HG02852 (cell line): Measurements from ENCODE around the gene GDPGP1.
"Not testable (repeated sequence)": the region's sequence is repeated elsewhere in the genome, so short reads cannot be mapped to it uniquely, and the experiment has no call there.

Source experiments
- ATAC-seq: cut with Tn5 transposase; IDR thresholded peaks from one replicate; pipeline ENCODE4 v1.9.1; 2021; ENCODE audit warnings: mild to moderate bottlenecking, moderate library complexity; ENCODE audit not compliant: unreplicated experiment

The GDPGP1 gene

GRCh38 chr15:90259524-90259923 lies 25.5 kb downstream of the GDPGP1 start:
- peak; percentile 82 for ATAC-seq

- ATAC-seq, result not testable (repeated sequence)
Observed at GRCh38 chr15:90260731-90261130, 26.7 kb downstream of the GDPGP1 start.

DNA sequence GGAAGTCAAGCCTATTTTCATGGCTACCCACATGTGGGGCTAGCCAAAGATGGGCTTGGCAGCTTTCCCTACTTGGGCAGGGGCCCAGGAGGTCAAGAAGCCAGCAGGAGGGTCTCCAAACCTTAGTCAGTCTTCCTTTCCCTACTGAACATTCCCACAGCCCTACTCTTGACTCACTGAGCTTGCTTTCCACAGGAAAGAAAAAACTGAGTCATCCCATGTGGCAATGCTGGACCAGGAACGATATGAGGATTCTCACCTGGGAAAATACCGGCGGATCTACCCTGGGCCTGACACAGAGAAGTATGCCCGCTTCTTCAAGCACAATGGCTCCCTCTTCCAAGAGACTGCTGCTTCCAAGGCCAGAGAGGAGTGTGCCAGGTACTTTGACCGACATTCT lies 27.8 kb downstream of the GDPGP1 start:
- no peak for ATAC-seq

- no peak for ATAC-seq
Observed at GRCh38 chr15:90262426-90262825, 28.4 kb downstream of the GDPGP1 start.

GRCh38 chr15:90264671-90265070 lies 30.7 kb downstream of the GDPGP1 start:
- no peak for ATAC-seq

GRCh38 chr15:90265271-90266060 lies 31.5 kb downstream of the GDPGP1 start, which contains the start of gene NGRN:
TSS of gene NGRN (plus strand) at chr15:90265672. CDS start at chr15:90265713, 41 bp downstream.
- ATAC-seq, result peak; percentile 94

DNA sequence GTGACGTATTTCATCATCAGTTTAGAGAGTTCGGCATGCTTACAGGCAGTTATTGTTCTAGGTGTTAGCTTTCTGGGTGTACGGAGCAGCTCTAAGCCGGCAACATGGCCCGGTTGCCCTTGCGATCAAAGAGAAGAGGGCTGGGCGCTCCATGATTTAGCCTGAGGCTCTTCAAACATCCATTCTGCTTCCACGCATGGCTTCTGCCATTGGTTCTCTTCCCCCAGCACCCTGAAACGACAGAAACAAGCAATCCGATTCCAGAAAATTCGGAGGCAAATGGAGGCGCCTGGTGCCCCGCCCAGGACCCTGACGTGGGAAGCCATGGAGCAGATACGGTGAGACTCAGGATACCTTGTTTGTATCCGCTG lies 32.0 kb downstream of the GDPGP1 start:
- ATAC-seq, result peak; percentile 24

DNA sequence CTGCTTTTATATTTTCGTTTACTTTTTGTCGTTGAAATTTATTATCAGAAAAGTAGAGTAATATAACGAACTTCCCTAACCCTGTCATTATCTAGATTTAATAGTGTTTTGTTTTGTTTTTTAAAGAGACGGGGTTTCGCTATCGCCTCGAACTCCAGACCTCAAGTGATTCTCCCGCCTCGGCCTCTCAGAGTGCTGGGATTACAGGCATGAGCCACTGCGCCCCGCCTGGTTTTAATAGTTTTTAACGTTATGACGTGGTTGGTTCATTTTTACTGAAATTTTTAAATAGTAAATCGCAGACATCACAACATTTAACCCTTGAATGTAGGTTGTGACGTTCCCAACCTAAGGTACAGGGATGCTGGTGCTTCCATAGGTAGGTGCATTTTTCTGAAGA lies 32.5 kb downstream of the GDPGP1 start:
- ATAC-seq, result no peak

DNA sequence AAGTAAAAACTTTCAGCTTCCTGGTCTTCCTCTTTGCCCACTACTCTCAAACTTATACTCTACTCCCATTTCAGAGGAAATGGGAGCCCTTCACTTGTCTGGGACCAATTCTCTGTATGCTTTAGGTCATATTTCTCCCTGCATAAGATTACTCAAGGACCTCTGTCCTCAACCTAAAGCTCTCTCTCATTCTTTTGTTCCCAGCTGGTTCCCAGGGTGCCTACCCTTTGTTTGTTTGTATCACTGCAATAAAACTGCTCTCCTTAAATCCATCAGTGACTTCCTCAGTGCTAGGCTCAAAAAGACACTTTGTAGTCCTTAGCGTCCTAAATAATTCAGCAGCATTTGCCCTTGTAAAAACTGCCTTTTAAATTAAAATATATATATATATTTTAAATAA lies 34.4 kb downstream of the GDPGP1 start:
- no peak for ATAC-seq

DNA sequence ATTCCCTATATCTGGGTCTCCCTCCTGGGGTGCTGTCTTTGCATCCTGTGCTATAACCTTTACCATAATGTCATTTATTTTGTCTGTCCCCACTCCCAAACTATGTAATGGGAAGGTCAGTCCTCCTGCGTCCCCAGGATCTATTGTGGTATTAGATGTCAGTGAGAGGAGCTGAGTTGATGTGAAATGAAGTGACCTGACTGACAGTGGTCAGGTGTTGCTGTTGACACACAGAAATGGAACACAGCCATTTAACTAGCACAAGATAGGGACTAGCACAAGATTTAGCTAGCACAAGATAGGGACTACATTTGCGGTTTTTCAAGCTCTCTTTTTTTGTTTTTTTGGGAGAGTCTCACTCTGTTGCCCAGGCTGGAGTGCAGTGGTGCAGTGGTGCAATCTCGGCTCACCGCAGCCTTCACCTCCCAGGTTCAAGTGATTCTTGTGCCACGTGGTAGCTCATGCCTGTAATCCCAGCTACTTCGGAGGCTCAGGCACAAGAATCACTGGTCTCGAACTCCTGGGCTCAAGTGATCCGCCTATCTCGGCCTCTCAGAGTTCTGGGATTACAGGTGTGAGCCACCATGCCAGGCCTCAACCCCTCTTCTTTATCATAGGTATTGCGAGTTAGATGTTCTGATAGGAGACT lies 36.6 kb downstream of the GDPGP1 start:
- no peak for ATAC-seq

GRCh38 chr15:90271459-90272166 lies 37.6 kb downstream of the GDPGP1 start:
- ATAC-seq, result no peak

- ATAC-seq, result not testable (repeated sequence)
Observed at GRCh38 chr15:90278467-90278866, 44.5 kb downstream of the GDPGP1 start.

- ATAC-seq, result not testable (repeated sequence)
Observed at GRCh38 chr15:90280743-90281142, 46.7 kb downstream of the GDPGP1 start.

- not testable (repeated sequence) for ATAC-seq
Observed at GRCh38 chr15:90281637-90282036, 47.6 kb downstream of the GDPGP1 start.

DNA sequence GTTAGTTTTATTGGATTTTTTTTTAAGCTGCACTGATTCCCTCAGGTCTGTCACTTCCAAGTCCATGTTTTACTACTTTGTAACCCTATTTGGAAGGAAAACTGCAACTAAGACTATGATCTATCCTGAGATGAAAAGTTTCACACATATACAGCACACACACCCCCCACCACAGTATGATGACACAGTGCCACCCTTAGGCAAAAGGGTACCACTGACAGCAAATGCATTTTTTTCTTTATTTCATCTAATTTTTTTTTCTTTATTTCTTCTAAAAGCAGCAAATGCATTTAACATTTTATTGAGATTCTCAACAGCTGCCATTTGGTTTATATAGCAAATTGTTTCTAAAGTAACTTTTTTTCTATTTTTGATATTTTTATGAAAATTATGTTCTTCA lies 52.7 kb downstream of the GDPGP1 start:
- ATAC-seq, result no peak

DNA sequence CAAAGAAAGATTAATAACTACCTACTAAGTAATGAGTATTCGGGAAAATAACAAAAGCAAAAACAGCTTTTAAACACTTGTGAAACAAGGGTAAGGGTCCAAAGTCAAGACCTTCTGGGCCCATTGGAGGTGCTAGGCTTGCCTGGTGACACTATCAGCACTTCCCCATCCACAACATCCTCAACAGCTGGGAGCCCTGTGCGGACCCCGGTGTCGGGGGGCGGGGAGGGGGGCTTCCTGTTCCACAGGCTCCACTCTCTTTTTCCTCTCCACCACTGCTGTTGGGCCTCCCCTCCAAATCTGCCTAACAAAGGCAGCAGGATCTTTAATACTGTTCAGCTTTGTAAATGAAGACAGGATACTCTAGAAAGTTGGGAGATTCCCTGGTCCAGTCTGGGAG lies 53.1 kb downstream of the GDPGP1 start:
- no peak for ATAC-seq

DNA sequence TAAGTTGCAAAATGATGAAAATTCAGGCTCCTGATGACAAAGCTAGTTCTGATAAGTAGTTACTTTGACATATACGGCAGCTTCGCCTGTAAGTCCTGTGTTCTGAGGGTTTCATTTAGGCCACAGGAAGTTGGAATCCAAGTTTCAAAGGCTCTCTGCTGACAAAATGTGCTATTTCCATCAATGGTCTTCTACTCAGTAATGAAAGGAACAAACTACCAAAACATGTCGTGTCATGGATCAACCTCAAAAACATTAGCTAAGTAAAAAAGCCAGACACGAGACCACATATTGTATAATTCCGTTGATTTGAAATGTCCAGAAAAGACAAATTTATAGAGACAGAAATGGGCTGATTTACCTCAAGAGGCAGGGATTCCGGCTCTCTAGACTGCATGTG lies 53.9 kb downstream of the GDPGP1 start:
- no peak for ATAC-seq

- ATAC-seq, result no peak
Observed at GRCh38 chr15:90291679-90292356, 57.8 kb downstream of the GDPGP1 start.

GRCh38 chr15:90293040-90293810 lies 59.2 kb downstream of the GDPGP1 start:
- not testable (repeated sequence) for ATAC-seq

DNA sequence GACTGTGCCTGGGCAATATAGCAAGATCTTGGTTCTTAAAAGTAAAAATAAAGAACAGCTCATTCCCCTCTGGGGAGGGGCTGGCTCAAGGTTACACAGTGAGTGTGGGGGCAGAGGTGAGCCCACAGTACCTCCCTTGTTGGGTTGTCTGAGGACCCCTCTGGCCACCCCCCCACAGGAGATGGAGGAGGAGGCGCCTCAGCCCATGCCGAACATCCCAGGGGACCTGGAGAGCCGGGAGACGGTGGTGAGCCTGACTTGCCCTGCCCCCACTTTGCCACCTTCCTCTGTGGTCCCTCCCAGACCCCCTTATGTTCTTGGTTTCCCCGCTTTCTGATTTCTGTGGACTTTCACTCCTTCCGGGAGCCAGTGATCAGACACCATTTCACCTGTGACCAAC lies 60.1 kb downstream of the GDPGP1 start:
- no peak for ATAC-seq
